Keratinocyte (primary cell): ENCODE measurements around the gene KCTD13.

Source experiments
- EZH2 ChIP-seq: IDR thresholded peaks from one replicate; pipeline ENCODE4 v1.6.1; 2012; ENCODE audit warnings: inconsistent platforms, mild to moderate bottlenecking, low read length, moderate library complexity
- TF ChIP-seq, protein P1 (sequence below), 3 experiments: IDR thresholded peaks in 1 of 3; conservative IDR thresholded peaks in 1 of 3; optimal IDR thresholded peaks in 1 of 3; 2 replicates in 2 of 3; 3 replicates in 1 of 3; pipeline versions ENCODE3 to v1.5.1; 2011; ENCODE audit warnings: low read length in 3 of 3, mild to moderate bottlenecking in 3 of 3, moderate library complexity in 2 of 3, control low read depth in 1 of 3, inconsistent platforms in 1 of 3; ENCODE audit not compliant: insufficient read depth in 2 of 3; ENCODE audit errors: extremely low read depth in 1 of 3

GRCh38 chr16:29864205-29864604 is 61.8 kb downstream of the KCTD13 start:
- TF ChIP-seq, protein P1, sequence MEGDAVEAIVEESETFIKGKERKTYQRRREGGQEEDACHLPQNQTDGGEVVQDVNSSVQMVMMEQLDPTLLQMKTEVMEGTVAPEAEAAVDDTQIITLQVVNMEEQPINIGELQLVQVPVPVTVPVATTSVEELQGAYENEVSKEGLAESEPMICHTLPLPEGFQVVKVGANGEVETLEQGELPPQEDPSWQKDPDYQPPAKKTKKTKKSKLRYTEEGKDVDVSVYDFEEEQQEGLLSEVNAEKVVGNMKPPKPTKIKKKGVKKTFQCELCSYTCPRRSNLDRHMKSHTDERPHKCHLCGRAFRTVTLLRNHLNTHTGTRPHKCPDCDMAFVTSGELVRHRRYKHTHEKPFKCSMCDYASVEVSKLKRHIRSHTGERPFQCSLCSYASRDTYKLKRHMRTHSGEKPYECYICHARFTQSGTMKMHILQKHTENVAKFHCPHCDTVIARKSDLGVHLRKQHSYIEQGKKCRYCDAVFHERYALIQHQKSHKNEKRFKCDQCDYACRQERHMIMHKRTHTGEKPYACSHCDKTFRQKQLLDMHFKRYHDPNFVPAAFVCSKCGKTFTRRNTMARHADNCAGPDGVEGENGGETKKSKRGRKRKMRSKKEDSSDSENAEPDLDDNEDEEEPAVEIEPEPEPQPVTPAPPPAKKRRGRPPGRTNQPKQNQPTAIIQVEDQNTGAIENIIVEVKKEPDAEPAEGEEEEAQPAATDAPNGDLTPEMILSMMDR (optimal IDR thresholded peaks at IDR 0.05 in 1 of 3, IDR thresholded peaks at IDR 0.05 in 1 of 3, conservative IDR thresholded peaks at IDR 0.05 in 1 of 3; ENCODE audit: extremely low read depth in 1 of 3, insufficient read depth in 2 of 3, low read length in 3 of 3), result no peak
- no peak for TF ChIP-seq EZH2
